Stimulated activated CD8-positive, alpha-beta memory T cell treated with anti-CD3 and anti-CD28 coated beads, Interleukin-7, amount 100 ng/mL, for 4 hours (primary cell): ENCODE results near the gene SPAG9.

ENCODE experiments used
- DNase-seq, 2 donors: peaks; one replicate each; pipeline ENCODE4 v3.0.0-alpha.2; 2020; ENCODE audit warnings: low read depth in 2 of 2

Gene SPAG9

DNA sequence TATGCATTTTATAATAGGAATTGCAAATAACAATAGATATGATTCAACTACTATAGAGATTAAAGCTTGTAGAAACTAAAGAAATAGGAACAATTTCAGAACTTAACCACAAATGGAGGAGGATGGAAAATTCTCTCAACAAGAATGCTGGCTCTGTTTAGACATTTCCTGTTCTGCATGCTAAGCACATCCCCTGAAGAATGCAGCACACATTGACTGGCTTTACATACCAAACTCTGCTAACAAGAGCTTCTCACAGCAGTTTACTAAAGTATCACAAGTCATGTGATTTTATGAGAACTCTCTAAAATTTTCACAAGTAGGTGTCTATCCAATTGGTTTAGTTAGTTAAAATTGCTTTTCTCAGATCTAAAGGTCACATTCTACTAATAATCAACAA, 85.2 kb downstream of the SPAG9 start:
- DNase-seq, result no peak

DNA sequence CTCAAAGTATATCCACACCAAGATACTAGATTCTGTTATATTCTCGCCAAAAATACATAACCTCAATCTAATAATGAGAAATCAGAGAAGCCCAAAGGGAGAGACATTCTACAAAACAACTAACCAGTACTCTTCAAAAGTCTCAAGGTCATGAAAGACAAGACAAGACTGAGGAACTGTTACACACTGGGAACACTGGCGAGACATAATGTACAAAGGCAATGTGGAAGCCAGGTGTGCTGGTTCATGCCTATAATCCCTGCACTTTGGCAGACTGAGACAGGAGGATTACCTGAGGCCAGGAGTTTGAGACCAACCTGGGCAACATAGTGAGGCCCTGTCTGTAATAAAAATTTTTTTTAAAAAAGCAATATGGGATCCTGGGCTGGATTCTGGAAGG, 85.9 kb downstream of the SPAG9 start:
- no peak for DNase-seq

DNA sequence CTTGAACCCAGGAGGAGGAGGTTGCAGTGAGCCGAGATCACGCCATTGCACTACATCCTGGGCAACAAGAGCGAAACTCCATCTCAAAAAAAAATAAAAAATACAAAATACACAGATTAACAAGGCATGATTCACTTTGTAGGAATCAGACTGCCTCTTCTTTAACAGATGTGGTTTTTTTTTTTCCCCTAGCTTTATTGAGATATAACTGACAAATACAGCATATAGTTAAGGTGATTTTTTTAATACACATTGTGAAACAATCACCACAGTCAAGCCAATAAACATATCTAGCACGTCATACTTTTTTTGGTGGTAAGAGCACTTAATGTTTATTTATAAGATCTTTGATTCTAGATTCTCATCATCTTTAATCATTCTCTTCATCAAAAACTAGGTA, 87.8 kb downstream of the SPAG9 start:
- no peak for DNase-seq

DNA sequence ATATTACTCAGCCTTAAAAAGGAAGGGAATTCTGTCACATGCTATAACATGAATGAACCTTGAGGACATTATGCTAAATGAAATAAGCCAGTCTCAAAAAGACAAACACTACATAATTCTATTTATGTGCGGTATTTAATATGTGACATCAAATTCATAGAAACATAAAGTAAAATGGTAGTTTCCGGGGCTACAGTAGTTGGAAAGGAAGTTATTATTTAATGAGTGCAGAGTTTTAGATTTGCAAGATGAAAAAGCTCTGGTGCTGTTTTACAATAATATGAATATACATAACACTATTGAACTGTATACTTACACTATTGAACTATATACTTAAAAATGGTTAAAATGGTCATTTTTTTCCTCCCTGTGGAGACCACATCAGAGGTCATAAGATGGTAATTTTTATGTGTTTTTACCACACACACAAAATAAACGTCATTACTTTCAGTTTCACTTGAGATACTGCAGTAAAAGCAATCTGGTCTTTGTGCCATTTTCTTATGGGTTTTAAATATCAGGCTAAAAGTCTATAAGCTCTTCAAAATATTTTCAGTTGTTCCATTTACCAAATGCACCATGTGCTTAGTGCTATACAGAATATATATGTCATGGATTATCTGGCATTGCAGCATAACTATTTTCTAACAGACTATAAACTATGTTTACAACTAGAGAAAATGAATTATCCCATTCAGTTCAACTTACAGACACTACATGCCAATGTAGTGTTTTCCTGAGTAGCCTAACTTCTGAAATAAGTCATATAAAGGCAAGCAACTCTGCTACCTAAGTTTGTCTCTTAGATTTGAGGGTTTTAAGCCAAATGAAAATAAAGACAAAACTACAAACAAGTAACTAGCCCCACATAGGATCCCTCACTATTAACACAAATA, 90.9 kb downstream of the SPAG9 start:
- DNase-seq, result no peak

DNA sequence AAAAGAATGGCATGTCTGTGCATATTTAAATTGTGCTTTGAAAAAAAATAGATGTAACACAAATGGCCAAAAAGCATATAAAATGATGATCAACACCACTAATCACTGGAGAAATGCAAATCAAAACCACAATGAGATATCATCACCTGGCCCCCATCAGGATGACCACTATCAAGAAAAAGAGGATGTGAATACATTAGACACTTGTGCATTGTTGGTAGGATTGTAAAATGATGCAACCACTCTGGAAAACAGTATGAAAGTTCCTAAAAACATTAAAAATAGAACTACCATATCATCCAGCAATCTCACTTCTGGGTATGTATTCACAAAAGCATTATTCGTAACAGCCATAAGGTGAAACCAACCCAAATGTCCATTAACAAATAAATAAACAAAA, 91.5 kb downstream of the SPAG9 start:
- DNase-seq, result no peak

DNA sequence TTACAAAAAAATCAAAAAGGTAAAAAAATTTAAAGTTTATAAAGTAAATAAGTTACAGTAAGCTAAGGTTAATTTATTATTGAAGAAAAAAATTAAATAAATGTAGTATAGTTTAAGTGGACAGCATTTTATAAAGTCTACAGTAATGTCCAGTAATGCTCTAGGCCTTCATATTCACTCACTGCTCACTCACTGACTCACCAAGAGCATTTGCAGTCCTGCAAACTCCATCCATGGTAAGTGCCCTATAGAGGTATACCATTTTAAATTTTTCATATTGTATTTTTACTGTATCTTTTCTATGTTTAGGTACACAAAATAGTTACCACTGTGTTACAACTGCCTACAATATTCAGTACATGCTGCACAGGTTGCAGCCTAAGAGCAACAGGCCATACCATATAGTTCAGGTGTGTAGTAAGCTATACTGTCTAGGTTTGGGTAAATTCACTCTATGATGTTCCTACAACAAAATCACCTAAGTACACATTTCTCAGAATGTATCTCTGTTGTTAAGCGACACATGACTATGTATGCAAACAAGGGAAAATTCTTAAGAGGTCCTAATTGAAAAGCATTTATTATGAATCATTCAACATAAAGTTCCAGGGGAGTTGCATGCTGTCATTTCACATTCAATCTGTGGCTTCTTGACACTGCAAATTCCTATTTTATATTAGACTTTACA, 92.3 kb downstream of the SPAG9 start:
- no peak for DNase-seq

DNA sequence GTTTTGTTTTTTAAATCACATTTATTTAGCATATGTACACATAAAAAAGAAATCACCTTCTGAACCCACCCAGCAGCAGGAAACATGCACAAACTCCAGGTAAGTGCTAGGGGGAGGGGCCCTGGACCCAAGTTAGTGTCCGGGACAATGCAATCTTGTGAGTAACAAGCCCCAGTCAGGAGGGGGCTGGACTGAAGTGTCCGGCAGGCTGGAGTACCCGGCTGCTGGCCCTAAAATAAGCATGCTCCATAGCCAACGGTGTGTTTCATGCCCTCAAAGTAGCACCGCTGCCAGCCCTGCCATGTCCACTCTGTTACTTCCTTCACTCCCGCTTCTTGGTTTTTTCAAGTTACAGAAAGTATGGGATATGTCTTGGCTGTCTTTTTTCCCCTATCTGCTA, 102.1 kb downstream of the SPAG9 start:
- no peak for DNase-seq

DNA sequence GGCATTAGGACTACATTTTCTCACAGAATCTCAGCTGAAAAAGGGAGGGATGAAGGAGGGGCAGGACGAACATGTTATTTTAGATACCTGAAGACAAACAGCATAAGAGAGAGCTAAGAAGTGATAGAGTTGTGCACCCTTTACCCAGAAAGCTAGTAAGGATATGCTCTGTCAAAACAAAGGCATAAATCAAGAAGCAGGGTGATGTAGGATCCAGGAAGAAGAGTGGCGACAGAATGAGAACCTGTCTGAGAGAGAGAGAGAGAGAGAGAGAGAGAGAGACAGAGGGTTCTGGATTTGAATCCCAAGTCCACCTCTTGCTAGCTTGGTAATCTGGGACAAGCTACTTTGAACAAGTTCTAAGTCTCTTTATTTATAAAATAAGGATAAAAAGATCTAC, 103.4 kb downstream of the SPAG9 start:
- DNase-seq, result no peak

DNA sequence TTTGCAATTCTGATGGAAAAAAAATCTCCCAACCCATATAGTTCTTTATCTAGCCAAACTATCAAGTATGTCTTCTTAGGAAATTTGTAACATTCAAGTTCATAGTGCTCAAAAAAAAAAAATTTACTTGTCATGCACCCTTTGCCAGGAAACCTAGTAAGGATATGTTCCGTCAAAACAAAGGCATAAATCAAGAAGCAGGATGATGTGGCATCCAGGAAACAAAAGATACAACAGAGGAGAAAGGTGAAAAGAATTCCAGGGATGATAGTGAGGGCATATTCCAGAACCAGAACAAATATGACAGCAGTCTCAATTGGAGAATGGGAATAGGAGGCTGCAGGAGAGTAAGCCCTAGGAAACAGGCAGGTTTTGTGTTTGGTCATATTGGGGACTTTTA, 104.6 kb downstream of the SPAG9 start:
- DNase-seq, result no peak

DNA sequence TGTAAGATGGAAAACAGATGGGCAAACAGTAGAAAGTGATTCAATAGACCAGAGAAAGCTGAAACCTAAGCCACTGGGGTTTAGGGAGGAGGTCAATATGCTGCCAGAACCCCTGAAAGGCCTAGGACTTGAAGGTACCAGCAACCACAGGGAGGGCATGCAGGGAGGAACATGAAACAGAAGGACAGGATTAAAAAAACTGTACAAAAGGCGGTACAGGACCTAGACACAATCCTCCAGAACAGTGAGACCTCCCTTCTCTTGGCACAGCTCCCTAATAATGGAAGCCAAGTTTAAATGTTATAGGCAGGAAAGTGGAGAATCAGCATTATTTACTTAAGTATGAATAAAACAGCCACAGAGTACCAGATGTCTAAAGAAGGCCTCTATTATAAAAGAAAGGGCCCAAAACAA, 105.5 kb downstream of the SPAG9 start:
- DNase-seq, result no peak

DNA sequence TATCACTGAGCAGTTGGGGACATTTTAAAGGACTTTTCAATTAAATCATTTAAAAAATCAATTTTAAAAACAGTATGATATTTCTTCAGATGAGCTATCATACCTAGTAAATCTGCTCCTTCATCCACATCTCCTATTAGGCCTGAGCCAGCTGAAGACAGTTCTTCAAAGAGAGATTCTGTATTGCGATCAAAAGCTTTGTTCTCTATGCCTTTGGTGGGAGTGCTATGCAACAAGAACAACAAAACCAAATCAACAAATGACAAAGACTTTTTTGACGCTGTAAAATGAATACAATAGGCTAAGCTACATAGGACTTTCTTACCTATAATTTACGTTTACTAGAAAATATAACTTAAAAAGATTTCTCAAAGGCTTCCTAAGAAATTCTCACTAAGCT, 106.5 kb downstream of the SPAG9 start:
- DNase-seq, result no peak

DNA sequence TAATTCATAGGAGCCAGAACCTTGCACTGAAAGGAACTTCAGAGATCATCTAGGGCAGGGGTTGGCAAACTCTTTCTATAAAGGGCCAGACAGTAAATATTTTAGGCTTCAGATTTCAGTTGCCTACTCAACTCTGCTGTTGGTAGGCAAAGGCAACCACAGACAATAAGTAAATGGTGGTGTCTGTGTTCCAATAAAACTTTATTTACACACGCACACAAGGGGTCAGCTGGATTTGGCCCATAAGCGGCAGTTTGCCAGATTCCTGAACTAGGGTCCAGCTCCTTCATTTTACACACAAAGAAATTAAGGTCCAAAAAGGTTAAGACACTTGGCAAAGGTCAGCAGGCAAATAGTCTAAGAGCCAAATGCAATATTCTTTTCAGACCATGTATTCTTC, 107.3 kb downstream of the SPAG9 start:
- no peak for DNase-seq

DNA sequence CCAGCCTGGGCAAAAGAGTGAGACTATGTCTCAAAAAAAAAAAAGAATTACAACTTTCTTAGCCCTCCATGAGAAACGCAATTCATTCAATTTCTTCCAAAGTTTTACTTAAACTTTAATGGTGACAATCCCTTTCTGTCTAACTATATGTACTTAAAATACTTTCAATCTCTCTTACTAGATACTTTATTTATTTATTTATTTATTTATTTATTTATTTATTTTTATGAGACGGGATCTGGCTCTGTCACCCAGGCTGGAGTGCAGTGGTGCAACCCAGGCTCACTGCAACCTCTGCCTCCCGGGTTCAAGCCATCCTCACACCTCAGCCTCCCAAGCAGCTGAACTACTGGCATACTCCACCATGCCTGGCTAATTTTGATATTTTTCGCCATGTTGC, 108.1 kb downstream of the SPAG9 start:
- DNase-seq, result no peak

DNA sequence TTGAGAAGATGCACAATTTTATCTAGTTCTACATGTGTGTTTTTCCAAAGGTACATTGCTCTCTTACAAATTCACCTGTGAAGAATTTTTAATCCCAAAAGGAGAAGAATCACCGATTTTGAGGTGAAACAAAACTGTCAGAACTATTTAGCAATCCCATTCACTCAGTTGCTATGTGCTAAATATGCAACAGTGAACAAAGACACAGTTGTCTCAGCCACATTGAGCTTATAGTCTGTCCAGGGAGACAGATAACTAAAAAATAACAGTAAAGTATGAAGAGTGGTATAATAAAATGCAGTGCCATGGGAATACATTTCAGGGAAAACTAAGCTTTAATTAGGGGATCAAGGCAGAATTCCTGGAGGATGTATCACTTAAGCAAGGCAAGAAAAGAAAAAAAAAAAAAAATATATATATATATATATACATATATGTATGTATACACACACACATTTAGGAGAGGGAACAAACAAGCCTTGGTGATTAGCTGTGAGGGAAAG, 110.4 kb downstream of the SPAG9 start:
- DNase-seq, result no peak

DNA sequence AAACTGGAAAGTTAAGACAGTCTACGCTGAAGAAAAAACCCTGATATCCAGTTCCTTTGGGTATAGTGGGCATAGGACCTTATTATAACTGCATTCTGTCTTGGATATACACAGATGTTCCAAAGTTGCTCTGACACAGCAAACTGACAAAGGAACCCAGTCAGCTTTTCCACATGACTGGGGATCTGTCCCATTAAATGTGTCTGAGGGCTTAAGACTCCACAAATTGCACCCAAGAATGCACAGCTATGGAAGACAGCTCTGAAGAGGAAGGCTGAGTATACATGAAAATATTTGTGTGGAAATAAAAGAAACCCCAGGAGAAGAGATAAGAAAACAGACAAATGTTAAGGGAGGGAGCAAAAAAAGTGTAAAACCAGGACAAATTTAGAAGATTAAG, 114.1 kb downstream of the SPAG9 start:
- no peak for DNase-seq

DNA sequence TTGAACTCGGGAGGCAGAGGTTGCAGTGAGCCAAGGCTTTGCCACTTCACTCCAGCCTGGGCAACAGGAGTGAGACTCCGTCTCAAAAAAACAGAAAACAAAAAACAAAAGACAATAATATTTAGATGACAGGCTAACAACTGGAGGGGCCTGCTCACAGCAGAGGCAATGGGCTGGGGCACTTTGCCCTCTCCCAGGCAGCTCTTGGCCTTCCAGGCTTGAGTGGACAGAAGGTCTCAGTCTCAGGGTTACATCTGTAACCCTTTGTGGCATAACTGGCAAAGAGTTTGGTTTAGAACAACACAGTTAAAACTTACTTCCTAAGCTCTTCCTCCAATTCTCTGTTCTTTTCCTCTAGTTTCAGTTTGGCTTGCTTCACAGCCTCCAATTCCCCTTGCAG, 114.9 kb downstream of the SPAG9 start:
- no peak for DNase-seq

DNA sequence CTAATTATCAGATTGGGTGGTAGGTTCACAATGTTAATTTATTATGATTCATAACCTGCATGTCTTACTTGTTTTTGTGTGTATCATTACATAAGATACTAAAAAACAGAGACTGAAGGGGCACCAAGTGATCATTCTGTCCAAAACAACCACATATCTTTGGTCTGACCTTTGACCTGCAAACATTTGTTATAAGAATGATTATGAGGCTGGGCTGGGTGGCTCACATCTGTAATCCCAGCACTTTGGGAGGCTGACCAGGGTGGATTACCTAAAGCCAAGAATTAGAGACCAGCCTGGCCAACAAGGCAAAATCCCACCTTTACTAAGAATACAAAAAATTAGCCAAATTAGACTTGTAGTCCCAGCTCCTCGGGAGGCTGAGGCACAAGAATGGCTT, 116.4 kb downstream of the SPAG9 start:
- no peak for DNase-seq

DNA sequence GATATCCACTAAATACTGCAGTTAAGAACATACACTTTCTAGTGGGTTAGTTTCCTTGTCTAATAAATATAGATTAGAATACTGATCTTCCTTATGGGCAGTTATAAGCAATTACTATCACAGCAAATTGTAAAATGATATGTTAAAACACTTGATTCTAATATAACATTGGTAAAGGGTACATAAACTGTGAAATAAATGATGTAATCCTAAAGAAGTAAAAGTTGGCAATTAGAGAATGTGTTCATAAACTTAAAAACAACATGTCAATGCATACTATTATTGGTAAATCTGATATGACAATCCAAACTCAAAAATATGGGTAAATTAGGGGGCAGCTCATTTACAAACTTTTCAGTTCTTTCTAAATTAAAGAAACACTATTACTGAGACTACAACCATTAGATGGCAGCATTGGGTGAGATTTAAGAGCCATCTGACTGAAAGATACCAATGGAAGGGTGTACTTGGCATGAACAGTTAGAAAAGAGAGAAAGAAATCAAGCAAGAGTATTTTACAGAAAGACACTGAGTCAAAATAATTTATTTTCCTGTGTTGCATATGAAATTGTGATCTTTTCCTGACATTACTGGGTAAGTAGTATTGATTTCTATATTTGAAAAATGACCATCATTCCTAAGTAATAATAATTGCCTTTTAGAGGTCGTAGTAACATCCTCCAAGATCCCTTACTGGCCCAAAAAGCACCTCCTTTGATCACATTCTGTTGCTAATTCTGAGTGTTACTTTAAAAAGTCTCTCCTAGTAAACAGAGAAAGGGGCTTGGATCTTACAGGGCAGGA, 119.6 kb downstream of the SPAG9 start:
- no peak for DNase-seq

DNA sequence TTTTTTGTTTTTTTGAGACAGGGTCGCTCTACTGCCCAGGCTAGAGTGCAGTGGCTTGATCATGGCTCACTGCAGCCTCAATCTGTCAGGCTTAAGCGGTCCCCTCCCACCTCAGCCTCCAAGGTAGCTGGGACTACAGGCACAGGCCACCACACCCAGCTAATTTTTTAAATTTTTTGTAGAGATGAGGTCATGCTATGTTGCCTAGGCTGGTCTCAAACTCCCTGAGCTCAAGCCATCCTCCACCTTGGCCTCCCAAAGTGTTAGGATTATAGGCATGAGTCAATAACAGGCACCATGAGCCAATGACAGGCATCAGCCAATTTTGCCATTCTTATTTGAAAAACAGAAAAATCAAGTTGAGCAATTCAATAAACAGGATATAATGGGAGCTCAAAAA, 125.0 kb downstream of the SPAG9 start:
- no peak for DNase-seq

DNA sequence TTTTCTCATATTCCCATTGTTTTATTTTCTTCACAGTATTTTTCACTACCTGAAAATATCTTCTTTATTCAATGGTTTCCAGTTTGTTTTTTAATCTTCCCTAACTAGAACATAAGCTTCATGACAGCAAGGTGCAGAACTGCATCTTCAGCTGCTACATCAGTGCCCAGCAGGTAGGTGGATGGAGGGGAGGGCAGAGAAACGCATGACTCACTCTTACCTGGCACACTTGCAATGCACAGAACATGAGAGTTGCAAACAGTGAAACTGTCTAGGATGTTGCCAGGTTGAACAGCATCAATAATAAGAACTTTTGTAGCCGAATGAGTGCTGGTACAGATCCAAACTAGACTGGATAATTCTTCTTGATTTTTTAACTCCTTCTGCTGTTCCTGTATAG, 127.1 kb downstream of the SPAG9 start:
- DNase-seq, result no peak

DNA sequence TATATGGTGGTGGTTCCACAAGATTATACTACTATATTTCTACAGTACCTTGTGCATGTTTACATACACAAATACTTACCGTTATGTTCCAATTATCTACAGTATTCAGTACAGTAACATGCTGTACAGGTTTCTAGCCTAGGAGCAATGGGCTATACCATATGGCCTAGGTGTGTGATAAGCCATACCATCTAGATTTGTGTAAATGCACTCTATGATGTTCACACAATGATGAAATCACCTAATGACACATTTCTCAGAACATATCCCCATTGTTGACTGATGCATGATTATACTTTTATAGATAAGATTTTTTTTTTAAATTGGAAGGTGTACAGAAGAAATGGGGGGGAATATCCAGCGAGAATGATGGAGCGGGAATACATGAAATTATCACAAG, 131.5 kb downstream of the SPAG9 start:
- DNase-seq, result no peak

DNA sequence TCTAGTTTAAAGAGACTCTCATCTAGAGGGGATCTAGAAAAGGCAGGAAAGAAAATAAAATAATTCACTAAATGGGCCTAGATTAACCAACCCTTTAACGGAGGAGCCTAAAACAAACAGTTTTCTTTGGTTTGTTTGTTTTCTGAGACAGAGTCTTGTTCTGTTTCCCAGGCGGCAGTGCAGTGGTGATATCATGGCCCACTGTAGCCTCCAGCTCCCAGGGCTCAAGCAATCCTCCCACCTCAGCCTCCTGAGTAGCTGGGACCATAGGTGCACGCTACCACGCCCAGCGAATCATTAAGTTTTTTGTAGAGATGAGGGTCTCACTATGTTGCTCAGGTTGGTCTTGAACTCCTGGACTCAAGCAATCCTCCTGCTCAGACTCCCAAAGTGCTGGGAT, 132.2 kb downstream of the SPAG9 start:
- DNase-seq, result no peak
